IPS-11a (cell line): ENCODE data around the gene ATOH1.

ENCODE experiments used
- H3K4me3 ChIP-seq: one replicate; pipeline ENCODE4 v1.5.1; 2013; ENCODE audit warnings: low read depth, low read length, control low read depth

ATOH1 gene

DNA sequence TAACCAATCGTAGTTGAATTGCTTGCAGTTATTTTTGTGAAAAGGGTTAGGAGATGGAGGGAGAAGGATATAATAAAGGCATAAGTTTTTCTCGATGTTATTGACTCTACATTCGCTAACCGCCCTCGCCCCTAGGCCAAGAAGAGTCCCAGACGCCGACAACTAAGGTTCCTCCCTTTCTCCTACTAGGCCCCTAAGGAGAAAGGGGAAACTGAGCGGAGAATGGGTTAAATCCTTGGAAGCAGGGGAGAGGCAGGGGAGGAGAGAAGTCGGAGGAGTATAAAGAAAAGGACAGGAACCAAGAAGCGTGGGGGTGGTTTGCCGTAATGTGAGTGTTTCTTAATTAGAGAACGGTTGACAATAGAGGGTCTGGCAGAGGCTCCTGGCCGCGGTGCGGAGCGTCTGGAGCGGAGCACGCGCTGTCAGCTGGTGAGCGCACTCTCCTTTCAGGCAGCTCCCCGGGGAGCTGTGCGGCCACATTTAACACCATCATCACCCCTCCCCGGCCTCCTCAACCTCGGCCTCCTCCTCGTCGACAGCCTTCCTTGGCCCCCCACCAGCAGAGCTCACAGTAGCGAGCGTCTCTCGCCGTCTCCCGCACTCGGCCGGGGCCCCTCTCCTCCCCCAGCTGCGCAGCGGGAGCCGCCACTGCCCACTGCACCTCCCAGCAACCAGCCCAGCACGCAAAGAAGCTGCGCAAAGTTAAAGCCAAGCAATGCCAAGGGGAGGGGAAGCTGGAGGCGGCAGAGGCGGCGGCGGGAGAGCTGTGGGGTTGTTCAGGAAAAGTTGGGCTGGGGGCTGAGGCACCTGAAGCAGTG lies 5.9 kb downstream of the ATOH1 start:
- H3K4me3 ChIP-seq, result peak overlapping the region; percentile 35

DNA sequence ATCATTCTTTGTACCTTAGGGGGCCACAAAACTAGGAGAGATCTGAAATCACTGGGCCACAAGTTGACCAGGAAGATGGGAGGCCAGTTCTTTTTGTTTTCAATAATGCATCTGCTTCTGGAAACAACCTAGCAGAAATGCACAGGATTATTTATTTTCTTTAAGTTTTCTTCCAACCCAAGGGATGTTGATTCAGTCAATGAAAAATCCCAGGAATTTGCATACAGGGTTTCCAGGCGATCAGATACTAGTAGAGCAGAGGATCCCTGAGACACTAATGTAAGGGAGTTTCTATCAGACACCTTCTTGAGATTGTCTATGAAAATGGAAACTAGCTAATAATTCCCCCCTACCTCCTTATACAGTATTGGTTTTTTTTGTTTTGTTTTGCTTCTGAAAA lies 7.4 kb downstream of the ATOH1 start:
- H3K4me3 ChIP-seq, result no peak overlapping the region

DNA sequence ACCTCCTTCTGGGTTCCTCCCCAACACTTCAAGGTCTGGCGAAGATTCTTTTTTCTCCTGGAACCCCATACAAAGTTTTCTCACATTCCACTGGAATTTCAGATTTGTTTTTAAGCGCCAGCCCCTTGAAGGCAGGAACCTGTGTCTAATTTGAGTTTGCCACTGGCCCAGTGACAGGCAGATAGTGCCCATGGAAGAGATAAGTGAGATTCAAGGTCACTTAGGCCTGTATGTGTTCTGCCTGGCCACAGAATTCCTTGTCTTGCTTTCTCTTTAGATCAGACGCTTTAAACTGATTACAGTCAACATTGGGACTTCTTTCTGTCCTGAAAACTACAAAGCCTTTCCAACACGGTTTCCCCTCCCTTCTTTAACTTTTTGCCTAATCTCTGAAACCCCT lies 11.2 kb downstream of the ATOH1 start:
- H3K4me3 ChIP-seq, result no peak overlapping the region

DNA sequence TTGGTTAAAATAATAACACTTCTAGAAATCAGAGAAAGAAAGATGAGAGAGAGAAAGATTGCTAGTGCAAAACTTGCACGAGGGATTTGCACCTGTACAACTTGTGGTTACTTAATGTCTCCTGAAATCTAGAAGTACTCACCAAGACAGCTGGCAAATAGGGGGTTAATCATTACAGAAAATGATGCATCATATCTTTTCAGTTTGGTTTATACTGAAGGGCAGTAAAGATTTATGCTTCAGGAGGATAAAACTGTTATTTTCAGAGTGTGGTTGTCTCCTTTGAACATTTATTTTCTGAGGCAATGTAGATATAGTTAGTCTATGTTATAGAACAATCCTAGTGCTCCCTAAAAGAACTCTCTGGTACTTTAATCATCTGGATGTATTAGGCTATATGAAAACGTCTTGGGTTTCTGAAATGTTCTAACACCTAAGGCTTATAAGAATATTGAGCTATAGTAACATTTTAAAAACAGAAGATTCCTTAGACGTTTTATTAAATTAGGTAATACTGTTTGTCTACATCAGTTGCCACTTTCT lies 13.3 kb downstream of the ATOH1 start:
- no peak overlapping the region for H3K4me3 ChIP-seq

DNA sequence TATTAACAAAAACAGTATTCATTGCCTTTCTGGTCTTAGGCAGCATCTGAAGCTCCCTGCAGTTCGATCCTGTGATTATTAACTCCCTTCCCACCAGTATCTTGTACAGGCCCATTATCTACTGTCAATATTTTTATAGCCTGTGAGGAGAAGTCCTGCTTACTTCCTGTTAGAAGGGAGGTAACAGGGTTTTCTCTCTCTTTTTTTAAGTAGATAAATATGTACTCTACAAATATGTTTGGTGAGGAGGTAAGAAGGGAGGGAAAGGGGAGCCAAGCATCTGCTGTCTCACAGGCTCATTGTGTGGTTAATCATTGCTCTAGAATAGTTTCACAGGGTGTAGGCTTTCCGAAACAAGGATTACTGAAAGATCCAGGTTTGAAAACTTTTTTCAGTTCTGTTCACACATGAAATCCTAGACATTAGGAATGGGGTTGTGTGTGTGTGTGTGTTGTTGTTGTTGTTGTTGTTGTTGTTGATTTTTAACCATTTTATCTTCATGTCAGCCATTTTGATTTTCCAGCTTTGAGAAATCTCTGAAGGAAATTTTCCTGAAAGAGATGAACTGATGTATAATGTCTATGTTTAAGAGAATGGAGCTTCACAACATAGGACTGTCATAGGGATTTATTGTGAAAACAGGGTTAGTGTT lies 14.2 kb downstream of the ATOH1 start:
- no peak overlapping the region for H3K4me3 ChIP-seq

DNA sequence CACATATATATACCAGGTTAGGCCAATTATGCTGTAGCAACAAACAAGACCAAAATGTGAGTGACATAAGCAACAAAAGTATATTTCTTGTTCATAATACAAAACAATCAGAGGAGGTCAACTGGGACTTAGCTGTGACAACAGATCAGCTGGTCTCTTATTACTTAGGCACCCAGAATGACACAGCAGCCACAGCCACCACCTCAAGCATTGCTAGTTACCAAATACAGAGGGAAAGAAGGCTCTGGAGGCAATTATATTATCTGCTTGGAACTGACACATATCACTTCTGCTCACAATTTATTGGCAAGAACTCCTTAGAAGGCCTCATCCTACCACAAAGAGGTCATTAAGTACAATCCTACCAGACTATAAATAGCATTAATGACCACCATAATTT lies 15.2 kb downstream of the ATOH1 start:
- H3K4me3 ChIP-seq, result no peak overlapping the region

DNA sequence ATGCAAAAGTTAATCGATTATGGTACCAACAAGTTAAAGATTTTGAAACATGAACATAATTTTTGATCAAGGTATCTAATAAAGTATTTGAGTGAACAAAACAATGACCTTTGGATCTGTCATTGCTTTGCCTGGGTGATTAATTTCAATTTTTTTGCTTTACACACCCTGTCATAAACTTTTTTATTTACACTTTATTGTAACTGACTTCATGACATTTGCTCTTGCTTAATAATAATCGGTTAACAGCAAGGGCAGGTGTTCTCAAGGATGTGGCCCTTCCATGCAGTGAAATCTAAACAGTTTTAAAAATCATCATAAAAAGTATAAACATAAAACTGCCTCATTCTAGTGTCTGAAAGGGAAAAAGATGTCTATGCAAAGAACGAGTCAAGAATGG lies 24.1 kb downstream of the ATOH1 start:
- H3K4me3 ChIP-seq, result no peak overlapping the region

DNA sequence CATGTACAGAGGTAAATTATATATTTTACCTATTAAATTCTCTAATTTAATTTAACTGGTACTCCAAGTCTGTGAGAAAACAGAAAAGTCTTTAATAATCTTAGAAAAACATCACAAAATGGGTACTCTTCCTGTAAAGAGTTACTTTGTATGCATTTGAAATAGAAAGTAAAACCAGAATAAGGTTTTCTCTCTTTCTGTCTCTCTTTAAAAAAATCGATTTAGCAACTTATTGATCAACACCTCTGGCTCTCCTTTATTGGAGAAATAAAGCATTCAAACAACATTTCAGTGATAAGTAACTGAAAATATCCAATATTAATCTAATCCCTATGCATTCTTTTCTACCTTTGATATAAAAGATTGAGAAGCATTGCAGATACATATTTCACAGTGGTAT lies 27.4 kb downstream of the ATOH1 start:
- no peak overlapping the region for H3K4me3 ChIP-seq

DNA sequence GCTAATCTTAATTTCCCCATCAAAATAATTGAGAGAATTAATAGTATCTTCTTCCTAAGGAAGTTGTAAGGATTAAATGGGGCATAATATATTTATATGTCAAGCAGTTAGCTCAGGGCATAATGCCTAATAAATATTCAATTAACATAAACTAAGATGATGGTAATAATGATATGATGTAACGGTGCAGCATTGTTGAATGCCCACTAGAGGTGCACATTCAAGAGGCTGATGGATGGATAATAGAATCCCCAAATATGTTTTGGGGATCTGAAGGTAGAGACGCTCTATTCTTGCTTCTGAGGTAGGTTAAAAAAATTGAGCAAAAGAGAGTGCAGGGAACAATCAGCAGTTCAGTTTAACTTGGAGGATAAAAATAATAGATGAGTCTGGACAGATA lies 37.1 kb downstream of the ATOH1 start:
- H3K4me3 ChIP-seq, result no peak overlapping the region

DNA sequence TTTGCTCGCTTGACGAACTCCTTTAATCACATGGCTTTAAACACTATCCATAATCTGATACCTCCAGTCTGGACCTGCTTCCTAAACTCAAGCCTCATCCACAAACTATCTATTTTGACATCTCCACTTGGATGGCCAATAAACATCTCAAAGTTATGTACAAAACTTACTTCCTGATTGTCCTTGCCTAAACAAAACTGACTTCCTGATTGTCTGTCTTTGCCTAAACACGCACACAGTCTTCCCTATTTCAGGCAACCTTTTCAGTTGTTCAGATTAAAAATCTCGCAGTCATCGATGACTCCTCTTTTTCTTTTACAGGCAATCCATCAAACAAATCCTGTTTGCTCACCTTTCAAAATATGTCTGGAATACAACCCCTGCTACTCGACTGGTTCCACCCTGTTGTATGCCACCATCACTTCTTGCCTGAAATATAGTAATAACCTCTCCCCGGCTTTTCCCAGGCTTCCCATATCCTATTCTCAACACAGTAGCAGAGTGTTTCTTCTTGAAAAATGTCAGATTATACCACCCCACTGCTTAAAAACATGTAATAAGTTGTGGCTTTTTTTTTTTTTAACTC lies 39.0 kb downstream of the ATOH1 start:
- no peak overlapping the region for H3K4me3 ChIP-seq

DNA sequence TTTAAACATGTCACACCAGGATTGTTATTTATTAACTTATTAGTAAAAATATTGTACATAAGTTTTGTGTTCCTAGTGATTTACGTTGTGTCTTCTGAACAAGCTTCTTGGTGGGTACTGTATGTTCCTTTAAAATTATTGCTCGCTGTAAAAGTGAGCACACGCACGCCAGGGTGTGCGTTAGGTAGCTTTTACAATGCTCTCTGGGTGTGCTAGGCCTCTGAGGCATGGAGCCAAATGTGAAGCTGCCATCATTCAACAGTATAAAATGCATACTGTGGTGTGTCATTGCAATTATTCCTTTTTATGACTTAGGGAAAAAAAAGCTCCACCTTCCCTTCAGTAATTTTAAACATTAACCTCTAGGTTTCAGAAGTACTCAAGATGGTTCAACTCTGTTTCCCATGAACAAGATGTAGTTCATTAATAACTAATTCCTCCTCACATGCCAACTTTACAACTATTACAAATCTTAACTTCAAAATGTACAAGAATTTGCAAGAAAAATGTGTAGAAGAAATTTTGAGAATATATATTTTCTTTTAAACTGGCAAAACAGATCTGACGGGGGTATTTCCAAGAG lies 42.4 kb downstream of the ATOH1 start:
- H3K4me3 ChIP-seq, result no peak overlapping the region

DNA sequence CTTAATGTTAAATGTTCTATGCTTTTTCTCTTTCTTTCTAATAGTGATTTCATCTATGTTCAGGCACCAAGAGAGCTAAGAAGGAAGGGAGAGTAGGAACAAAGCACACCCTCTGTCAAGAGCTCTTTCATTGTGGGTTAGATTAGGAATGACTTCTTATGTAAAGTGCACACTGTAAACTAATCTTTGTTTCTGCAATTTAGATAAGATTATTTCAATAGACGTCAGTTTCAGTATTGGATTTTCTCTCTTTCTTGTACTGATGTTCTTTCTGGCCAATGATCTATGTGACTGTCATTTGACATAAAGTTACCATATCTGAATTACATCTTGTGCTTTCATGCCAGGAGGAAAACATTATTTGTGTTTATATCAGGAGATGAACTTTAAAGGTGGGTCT lies 48.2 kb downstream of the ATOH1 start:
- no peak overlapping the region for H3K4me3 ChIP-seq

DNA sequence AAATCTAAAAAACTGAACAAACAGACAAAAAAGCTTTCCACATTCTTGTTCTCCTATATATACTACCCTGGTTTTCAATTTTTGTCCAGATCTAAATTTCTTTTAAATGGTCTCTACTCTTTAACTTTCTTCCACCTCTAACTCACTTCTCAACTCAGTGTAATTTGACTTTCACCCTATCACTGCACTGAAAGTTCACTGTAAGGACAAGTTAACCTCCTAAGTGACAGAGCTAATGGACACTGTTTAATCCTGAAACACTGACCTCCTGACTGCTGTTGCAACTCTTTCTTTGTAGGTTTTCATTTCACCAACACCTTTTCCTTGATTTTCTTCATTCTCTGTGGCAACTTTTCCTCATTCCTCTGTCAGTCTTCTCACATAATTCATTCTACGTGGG lies 50.0 kb downstream of the ATOH1 start:
- no peak overlapping the region for H3K4me3 ChIP-seq

DNA sequence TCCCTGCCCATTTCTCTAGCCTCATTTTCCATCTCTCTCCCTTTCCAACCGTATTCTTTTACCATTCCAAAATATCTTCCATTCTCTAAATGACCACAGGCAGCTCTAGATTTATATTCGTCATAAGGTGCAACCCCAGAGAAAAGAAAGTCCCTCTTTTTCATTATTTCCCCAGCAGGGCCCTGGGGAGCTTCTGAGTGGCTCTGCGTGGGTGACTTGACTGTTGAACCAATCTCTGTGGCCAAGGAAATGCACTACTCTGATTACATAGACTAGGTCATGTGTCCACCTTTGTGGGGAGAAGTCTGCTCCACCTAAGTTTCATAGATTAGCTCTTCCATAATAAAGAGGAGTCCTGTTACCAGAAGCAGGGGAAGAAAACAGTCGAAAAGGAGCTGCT lies 51.4 kb downstream of the ATOH1 start:
- H3K4me3 ChIP-seq, result no peak overlapping the region
